Nephron progenitor cell (in vitro differentiated cells): Measurements from ENCODE around the gene ARHGAP35.
A peak's percentile ranks its signal among the peaks of the same experiment; 100 is the strongest.
"Not testable (repeated sequence)": the region's sequence is repeated elsewhere in the genome, so short reads cannot be mapped to it uniquely, and the experiment has no call there.

Source experiments
- DNase-seq: peaks from one replicate; pipeline ENCODE4 v3.0.0; 2021
- H3K27ac Mint-ChIP-seq: 2 replicates; pipeline ENCODE4 v1.8.0; 2021; ENCODE audit warnings: mild to moderate bottlenecking, moderate library complexity, mixed read lengths
- H3K27me3 Mint-ChIP-seq: 2 replicates; pipeline ENCODE4 v1.8.0; 2021; ENCODE audit warnings: mild to moderate bottlenecking, low read depth, mixed read lengths; ENCODE audit not compliant: poor library complexity
- H3K36me3 Mint-ChIP-seq: 2 replicates; pipeline ENCODE4 v1.8.0; 2021; ENCODE audit warnings: low read depth, mixed read lengths
- H3K4me1 Mint-ChIP-seq: 2 replicates; pipeline ENCODE4 v1.8.0; 2021; ENCODE audit warnings: mixed read lengths
- H3K4me3 Mint-ChIP-seq: 2 replicates; pipeline ENCODE4 v1.8.0; 2021; ENCODE audit warnings: mild to moderate bottlenecking, moderate library complexity, mixed read lengths
- H3K9me3 Mint-ChIP-seq: 2 replicates; pipeline ENCODE4 v1.8.0; 2021; ENCODE audit warnings: mild to moderate bottlenecking, moderate library complexity, mixed read lengths
- TF ChIP-seq, protein P1 (sequence below): fragments of 200-600 bp; sonication (generic); IDR thresholded peaks from 2 replicates; pipeline ENCODE4 v1.5.0; 2021; ENCODE audit warnings: antibody characterized with exemption

The ARHGAP35 gene

GRCh38 chr19:46821512-46822409 lies 39.0 kb upstream of the ARHGAP35 start:
- H3K4me3 Mint-ChIP-seq, result no peak overlapping the region
- peaks cover 8% of the 10 kb centered on the region for H3K27me3 Mint-ChIP-seq
- no peak for DNase-seq
- H3K4me1 Mint-ChIP-seq, result peaks cover 27% of the 10 kb centered on the region
- H3K36me3 Mint-ChIP-seq, result no peaks in the 10 kb centered on the region
- H3K27ac Mint-ChIP-seq, result peak overlapping the region; percentile 90
- TF ChIP-seq, protein P1, sequence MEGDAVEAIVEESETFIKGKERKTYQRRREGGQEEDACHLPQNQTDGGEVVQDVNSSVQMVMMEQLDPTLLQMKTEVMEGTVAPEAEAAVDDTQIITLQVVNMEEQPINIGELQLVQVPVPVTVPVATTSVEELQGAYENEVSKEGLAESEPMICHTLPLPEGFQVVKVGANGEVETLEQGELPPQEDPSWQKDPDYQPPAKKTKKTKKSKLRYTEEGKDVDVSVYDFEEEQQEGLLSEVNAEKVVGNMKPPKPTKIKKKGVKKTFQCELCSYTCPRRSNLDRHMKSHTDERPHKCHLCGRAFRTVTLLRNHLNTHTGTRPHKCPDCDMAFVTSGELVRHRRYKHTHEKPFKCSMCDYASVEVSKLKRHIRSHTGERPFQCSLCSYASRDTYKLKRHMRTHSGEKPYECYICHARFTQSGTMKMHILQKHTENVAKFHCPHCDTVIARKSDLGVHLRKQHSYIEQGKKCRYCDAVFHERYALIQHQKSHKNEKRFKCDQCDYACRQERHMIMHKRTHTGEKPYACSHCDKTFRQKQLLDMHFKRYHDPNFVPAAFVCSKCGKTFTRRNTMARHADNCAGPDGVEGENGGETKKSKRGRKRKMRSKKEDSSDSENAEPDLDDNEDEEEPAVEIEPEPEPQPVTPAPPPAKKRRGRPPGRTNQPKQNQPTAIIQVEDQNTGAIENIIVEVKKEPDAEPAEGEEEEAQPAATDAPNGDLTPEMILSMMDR, result no peak
- H3K9me3 Mint-ChIP-seq, result peaks cover 14% of the 10 kb centered on the region

GRCh38 chr19:46822410-46822787 lies 38.4 kb upstream of the ARHGAP35 start:
- not testable (repeated sequence) for H3K27me3 Mint-ChIP-seq, H3K36me3 Mint-ChIP-seq, DNase-seq, H3K4me3 Mint-ChIP-seq
- Mint-ChIP-seq H3K9me3 (peaks cover 14% of the 10 kb centered on the region), H3K27ac (peak overlapping the region; percentile 90), H3K4me1 (peaks cover 33% of the 10 kb centered on the region)

GRCh38 chr19:46823049-46823448 lies 37.7 kb upstream of the ARHGAP35 start:
- DNase-seq, result no peak
- TF ChIP-seq, protein P1, result no peak
- H3K9me3 Mint-ChIP-seq, result peaks cover 14% of the 10 kb centered on the region
- H3K4me1 Mint-ChIP-seq, result peaks cover 34% of the 10 kb centered on the region
- H3K27ac Mint-ChIP-seq, result no peak overlapping the region
- H3K36me3 Mint-ChIP-seq, result no peaks in the 10 kb centered on the region
- peaks cover 8% of the 10 kb centered on the region for H3K27me3 Mint-ChIP-seq
- H3K4me3 Mint-ChIP-seq, result no peak overlapping the region

- peaks cover 31% of the 10 kb centered on the region for H3K4me1 Mint-ChIP-seq
- peaks cover 12% of the 10 kb centered on the region for H3K27me3 Mint-ChIP-seq
- no peak for DNase-seq
- peaks cover 18% of the 10 kb centered on the region for H3K9me3 Mint-ChIP-seq
- H3K36me3 Mint-ChIP-seq, result no peaks in the 10 kb centered on the region
- no peak overlapping the region for H3K4me3 Mint-ChIP-seq
- TF ChIP-seq, protein P1, result no peak
- peak overlapping the region; percentile 54 for H3K27ac Mint-ChIP-seq
Measured at GRCh38 chr19:46824890-46825730, 35.7 kb upstream of the ARHGAP35 start.

DNA sequence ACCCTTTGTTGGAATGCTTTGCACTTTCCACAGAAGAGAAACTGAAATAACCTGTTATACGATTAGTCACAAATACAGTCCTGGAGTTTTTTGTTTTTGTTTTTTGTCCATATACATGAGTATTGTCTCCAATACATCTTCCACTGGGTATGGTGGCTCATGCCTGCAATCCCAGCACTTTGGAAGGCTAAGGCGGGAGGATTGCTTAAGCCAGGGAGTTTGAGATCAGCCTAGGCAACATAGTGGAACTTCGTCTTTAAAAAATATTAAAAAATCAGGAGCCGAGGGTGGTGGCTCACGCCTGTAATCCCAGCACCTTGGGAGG lies 35.1 kb upstream of the ARHGAP35 start:
- TF ChIP-seq, protein P1, result no peak
- H3K4me1 Mint-ChIP-seq, result peaks cover 26% of the 10 kb centered on the region
- no peak overlapping the region for H3K4me3 Mint-ChIP-seq
- H3K36me3 Mint-ChIP-seq, result no peaks in the 10 kb centered on the region
- no peak overlapping the region for H3K27ac Mint-ChIP-seq
- DNase-seq, result no peak
- H3K9me3 Mint-ChIP-seq, result peaks cover 19% of the 10 kb centered on the region
- peaks cover 13% of the 10 kb centered on the region for H3K27me3 Mint-ChIP-seq

- H3K9me3 Mint-ChIP-seq, result peaks cover 26% of the 10 kb centered on the region
- DNase-seq, result no peak
- peaks cover 15% of the 10 kb centered on the region for H3K4me1 Mint-ChIP-seq
- H3K36me3 Mint-ChIP-seq, result no peaks in the 10 kb centered on the region
- peaks cover 13% of the 10 kb centered on the region for H3K27me3 Mint-ChIP-seq
- TF ChIP-seq, protein P1, result no peak
- H3K27ac Mint-ChIP-seq, result no peak overlapping the region
- H3K4me3 Mint-ChIP-seq, result no peak overlapping the region
Measured at GRCh38 chr19:46828484-46828883, 32.3 kb upstream of the ARHGAP35 start.
